OCI-M2 (cell line): Measurements from ENCODE around the gene FOXK1.
"Not testable (repeated sequence)": the region's sequence is repeated elsewhere in the genome, so short reads cannot be mapped to it uniquely, and the experiment has no call there.

ENCODE experiments used
- DNase-seq: peaks from one replicate; lab custom pipeline; 2025; ENCODE audit not compliant: unreplicated experiment; lab: John Stamatoyannopoulos, UW

FOXK1 gene

DNA sequence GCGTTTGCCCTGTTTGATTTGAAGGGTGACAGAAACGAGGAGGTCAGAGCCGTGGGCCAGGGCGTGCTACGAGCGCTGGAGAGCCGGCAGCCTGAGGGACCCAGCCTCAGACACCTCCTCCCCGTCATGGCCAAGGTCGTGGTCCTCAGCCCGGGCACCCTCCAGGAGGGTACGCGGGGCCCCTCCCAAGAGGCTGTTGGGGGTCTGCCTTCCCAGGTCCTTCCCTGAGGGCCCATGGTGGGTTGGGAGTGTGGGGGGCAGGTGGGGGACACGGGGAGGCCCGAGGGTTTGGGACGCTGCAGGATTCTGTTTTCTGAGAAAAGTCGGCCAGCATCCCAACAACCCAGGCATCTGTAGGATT lies 101.2 kb downstream of the FOXK1 start:
- no peak for DNase-seq

DNA sequence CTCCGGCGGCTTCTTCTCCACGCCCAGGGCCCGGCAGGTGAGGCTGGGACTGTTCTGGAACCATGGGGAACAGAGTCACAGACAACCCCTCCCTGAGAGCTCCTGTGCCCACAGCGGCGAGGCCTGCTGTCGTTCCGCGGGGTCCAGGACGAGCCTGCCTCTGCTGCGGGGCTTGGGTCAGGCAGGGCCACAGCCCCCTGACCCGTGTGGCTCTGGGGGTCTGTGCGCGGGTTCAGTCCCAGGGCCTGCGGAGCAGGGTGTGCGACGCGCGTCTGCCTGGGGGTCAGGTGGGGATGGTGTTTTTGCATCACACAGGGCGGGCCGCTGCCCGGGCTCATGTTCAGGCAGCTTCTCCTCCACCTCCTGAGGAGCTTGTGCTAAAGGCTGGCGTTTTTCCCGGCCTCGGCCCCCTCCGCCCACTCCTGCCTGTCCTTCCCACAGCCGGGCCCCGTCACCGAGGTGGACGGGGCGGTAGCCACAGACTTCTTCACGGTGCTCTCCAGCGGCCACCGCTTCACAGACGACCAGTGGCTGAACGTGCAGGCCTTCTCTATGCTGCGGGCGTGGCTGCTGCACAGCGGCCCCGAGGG lies 101.8 kb downstream of the FOXK1 start:
- no peak for DNase-seq

DNA sequence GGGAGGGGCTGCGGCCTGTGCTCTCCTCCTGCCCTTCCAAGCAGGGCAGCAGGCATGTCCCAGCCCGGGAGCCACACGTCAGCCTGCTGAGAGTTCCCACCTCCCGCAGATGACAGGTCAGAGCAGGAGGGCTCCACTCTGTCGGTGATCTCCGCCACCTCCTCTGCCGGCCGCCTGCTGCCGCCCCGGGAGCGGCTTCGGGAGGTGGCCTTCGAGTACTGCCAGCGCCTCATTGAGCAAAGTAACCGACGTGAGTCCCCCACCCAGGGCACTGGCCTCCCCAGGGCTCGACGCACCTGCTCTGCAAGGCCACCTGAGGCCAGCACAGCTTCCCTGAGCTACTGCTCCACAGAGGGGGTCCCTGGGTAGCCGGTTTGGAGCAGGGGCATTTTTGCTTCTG lies 102.7 kb downstream of the FOXK1 start:
- no peak for DNase-seq

DNA sequence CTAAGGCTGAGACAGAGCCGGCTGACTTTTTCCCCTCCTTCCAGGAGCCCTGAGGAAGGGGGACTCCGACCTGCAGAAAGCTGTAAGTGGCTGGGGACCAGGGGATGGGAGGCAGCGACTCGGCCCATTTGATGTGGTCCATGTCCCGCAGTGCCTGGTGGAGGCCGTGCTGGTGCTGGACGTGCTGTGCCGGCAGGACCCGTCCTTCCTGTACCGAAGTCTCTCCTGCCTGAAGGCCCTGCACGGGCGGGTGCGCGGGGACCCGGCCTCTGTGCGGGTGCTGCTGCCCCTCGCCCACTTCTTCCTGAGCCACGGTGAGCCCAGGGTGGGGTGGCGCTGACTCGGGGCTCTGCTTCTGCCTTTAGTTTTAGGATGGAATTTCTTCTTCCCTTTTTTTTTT lies 103.3 kb downstream of the FOXK1 start:
- no peak for DNase-seq

DNA sequence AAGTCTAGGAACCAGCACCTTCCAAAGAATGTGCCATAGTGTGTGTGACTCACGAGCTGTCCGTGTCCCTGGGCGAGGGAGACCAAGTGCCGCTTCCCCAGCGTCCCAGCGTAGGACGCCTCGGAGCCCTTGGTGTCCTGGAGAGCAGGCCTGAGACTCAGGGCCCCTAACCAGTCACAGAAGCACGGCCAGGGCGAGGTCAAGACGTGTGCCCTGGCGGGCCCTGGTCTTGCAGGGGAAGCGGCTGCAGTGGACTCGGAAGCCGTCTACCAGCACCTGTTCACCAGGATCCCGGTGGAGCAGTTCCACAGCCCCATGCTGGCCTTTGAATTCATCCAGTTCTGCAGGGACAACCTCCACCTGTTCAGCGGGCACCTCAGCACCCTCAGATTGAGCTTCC lies 103.9 kb downstream of the FOXK1 start:
- no peak for DNase-seq

DNA sequence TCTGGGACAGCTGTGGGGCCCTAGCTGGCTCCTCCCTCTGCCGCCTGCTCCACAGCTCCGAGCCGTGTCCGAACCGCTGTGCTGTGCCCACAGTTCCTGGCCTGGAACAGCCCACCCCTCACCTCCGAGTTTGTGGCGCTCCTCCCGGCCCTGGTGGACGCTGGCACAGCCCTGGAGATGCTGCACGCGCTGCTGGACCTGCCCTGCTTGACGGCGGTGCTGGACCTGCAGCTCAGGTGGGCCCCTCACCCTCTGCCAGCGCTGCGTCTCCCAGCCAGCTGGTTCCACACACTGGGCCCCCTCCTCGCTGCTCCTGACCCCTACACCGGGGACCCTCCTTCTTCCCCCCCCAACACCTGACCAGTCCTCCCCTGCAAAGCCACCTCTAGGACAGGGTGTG lies 105.4 kb downstream of the FOXK1 start:
- DNase-seq, result no peak

DNA sequence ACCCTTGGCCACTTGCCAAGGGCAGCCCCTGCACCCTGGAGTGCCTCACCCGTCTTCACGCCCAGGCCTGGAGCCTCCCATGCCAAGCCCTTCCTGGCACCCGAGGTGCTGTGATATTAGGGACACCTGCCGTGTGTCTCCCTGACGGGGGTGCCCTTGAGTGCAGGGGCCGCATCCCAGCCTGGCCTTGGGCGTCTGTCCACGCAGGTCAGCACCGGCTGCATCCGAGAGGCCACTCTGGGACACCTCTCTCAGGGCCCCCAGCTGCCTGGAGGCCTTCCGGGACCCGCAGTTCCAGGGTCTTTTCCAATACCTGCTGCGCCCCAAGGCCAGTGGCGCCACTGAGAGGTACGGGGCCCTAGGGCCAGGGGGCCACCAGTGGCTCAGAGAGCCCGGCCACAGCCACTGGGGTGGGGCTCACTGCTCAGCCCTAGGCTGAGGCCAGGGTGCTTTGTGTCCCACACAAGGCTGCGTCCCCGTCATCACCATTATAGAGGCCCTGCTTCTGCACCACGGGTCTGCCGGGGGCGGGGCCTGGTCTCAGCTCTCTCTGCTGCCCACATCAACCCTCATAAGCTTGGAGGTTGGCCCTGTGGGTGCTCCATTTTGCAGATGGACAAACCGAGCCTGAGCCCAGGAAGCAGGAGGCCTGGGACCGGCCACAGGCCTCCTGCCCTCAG lies 106.0 kb downstream of the FOXK1 start:
- DNase-seq, result no peak

DNA sequence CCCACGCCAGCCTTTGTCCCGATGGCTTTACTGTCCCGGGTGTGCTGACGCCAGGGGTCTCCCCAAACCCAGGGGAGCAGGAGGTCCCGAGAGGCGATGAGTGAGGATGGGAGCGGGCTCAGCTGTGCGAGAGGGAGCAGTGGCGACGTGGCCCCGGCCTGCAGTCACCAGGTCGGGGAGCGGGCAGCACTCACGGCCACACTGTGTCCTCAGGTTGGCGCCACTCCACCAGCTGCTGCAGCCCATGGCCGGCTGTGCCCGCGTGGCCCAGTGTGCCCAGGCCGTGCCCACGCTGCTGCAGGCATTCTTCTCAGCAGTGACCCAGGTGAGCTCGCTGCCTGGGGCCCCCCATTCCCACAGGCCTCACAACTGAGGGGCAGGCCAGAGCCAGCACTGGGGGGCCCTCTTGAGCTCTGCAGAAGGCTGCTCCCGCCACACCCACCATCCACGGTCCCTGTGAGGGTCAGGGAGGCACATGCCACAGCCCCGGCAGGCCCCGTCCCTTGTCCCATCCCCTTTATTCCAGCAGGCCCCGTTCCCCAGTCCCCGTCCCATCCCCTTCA lies 106.6 kb downstream of the FOXK1 start:
- no peak for DNase-seq

DNA sequence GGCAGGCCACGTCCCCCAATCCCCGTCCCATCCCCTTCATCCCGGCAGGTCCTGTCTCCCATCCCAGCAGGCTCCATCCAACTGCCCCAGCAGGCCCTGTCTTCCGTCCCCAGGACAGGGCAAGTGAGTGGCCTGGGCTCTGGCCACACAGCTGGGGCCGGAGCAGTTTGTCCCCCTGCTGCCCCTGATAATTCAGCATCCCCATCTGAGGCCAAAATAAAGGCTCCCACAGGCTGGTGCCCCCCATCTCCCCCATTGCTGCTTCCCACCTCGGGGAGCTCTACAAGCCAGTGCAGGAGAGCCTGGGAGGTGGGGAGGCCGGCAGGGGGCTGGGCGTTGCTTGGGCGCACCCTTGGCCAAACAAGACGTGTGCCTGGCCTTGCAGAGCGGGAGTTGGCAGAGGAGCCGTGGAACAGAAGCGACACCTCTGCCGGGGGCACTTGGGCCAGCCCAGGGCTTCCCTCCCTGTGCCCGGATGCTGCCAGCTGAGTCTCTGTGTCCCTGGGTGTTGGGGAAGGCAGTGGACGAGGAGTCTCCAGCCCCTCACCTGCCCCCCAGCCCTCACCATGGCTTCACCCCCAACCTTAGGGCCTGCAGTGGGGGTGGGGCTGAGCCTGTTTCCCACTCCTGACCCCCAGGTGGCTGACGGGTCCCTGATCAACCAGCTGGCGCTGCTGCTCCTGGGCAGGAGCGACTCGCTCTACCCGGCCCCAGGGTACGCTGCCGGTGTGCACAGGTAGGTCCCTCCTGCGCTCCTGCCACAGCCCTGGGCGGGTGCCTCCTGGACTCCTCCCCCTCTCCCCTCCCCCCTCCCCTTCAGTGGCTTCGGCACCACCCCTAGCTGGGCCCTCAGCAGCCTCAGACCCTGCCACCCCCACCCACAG lies 107.3 kb downstream of the FOXK1 start:
- DNase-seq, result no peak

DNA sequence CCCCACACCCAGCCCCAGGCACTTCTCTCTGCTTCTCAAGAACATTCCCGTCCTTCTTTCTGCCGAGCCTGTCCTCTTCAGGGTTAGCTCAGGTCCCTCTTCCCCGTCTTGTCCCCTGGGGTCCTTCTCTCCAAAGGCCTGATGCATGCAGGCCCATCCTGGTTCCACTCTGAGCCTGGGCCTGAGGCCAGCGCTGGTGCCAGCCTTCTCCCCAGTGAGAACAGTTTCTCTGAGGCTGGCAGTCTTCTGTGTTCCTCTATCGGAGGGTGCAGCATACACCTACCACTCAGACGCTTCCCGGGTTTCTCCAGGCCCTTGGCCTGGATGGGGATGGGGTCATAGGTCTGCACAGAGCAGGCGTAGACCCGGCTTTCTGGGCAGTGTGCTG lies 108.0 kb downstream of the FOXK1 start:
- no peak for DNase-seq

DNA sequence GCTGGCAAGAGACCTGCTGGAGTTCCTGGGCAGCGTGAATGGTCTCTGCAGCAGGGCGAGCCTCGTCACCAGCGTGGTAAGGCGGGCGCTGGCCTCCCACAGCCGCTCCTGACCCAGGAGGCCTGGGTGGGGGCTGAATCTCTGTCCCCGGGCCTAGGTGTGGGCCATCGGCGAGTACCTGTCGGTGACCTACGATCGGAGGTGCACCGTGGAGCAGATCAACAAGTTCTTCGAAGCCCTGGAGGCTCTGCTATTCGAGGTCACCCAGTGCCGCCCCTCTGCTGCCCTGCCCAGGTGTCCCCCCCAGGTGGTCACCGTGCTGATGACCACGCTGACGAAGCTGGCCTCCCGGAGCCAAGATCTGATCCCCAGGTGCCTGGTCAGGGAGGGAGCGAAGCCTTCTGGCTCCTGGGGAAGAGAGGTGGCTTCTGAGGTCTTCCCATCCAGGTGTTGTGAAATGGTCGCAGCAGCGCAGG lies 108.5 kb downstream of the FOXK1 start:
- no peak for DNase-seq

DNA sequence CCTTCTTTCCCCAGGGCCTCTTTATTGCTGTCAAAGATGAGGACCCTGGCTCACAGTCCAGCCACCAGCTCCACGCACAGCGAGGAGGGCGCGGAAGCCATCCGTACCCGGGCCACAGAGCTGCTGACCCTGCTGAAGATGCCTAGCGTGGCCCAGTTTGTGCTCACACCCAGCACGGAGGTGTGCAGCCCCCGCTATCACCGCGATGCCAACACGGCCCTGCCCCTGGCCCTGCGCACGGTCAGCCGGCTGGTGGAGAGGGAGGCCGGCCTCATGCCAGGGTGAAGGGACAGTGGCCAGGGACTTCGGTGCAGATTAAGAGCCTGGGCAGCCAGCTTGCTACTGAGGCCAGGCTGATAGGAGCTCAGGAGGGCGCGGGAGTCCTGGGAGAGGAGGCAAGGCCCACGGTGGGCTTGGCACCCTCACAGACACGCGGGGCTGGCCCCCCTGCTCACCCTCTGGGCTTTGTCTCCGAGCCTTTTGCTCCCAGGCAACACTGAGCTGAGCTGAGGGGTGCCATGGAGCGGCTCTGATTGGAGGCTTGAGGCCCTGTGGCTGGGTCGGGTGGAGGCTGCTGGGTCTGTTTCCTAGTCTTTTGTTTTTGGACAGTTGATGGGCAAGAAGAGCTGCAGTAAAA lies 109.1 kb downstream of the FOXK1 start:
- no peak for DNase-seq

DNA sequence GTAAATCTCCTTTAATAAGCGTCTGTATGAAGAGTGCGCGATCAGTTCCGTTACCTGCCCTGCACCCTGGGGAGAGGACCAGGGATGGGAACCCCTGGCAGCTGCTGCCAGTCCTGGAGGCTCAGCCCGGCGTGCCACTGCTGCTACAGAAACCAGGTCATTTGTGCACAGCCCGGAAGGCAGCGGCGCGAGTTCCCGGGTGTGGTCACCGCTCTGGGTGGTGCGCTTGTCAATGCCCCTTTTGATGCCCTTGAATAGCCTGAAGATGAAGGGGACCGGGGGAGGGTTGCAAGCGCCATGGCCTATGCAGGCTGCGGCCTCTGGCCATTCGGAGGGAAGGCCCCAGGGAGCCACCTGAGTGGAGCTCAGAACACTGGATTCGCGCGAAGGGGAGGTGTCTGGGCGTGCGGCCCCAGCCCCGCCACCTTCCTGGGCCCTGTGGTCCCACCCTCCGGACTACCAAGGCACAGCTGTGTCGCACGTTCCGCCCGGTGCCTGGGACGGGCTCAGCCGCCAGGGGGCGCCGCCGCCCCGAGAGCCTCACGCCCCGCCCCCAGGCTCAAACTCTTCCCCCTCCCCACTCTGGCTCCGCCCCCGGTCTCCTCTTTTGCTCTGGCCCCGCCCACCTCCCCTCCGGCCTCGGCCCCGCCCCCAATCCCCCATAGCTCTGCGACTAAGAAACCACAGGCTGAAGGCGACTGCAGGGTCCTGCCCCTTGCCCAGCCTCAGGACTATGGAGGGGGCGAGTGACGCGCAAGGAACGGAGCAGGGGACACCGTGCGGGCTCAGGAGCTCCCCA lies 109.8 kb downstream of the FOXK1 start:
- no peak for DNase-seq

DNA sequence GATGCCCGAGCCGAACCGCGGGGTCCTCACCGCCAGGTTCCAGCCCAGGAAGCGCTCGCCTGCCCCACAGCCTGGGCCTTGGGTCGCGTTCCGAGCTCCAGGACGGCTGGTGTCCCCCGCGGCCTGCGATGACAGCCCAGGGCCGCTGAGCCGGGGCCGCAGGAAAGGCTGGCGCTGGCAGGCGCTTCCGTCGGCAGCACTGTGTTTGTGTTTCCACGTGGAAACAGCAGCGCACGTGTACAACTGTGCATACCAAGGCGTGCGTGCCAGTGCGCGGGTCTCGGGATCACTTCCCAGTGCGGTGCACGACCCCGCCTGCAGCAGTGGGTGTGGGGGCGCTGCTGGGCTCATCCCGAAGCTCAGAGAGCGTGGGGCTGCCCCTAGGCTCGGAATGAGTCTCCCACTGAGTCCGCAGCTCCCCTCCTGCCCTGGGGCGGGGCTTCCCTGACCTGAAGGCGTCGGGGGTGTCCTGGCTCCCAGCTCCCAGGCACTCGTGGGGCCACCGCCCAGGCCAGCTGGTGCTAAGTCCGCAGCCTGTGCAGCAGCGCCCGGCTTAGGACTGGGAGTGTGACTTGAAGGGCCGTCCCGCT lies 110.5 kb downstream of the FOXK1 start:
- no peak for DNase-seq

DNA sequence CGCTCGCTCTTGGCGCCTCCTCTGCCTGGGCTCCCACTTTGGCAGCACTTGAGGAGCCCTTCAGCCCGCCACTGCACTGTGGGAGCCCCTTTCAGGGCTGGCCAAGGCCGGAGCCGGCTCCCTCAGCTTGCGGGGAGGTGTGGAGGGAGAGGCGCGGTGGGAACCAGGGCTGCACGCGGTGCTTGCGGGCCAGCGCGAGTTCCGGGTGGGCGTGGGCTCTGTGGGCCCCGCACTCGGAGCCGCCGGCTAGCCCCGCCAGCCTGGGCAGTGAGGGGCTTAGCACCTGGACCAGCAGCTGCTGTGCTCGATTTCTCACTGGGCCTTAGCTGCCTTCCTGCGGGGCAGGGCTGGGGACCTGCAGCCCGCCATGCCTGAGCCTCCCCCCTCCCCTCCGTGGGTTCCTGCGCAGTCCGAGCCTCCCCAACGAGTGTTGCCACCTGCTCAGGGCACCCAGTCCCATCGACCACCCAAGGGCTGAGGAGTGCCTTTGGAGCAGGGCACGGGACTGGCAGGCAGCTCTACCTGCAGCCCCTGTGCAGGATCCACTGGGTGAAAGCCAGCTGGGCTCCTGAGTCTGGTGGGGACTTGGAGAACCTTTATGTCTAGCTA lies 111.4 kb downstream of the FOXK1 start:
- DNase-seq, result not testable (repeated sequence)

DNA sequence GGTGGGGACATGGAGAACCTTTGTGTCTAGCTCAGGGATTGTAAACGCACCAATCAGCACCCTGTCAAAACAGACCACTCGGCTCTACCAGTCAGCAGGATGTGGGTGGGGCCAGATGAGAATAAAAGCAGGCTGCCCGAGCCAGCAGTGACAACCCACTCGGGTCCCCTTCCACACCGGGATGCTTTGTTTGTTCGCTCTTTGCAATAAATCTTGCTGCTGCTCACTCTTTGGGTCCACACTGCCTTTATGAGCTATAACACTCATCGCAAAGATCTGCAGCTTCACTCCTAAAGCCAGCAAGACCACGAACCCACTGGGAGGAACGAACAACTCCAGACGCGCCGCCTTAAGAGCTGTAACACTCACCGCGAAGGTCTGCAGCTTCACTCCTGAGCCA lies 112.1 kb downstream of the FOXK1 start:
- not testable (repeated sequence) for DNase-seq

DNA sequence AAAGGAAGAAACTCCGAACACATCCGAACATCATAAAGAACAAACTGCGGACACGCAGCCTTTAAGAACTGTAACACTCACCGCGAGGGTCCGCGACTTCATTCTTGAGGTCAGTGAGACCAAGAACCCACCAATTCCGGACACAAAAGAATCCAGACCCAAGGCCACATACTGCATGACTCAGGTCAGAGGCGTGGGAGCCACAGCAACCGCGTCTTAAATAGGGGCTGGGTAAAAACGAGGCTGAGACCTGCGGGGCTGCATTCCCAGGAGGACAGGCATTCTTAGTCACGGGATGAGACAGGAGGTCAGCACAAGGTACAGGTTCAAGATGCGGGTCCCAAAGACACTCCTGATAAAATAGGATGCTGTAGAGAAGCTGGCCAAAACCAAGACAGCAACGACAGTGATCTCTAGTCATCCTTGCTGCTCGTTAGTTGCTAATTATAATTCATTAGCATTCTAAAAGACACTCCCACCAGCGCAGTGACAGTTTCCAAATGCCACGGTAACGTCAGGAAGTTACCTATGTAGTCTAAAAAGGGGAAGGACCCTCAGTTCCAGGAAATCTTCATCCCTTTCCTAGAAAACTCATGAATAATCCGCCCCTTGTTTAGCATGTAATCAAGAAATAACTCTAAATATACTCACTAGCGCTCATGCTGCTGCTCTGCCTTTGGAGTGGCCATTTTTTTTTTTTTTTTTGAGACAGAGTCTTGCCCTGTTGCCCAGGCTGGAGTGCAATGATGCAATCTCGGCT lies 112.7 kb downstream of the FOXK1 start:
- no peak for DNase-seq

DNA sequence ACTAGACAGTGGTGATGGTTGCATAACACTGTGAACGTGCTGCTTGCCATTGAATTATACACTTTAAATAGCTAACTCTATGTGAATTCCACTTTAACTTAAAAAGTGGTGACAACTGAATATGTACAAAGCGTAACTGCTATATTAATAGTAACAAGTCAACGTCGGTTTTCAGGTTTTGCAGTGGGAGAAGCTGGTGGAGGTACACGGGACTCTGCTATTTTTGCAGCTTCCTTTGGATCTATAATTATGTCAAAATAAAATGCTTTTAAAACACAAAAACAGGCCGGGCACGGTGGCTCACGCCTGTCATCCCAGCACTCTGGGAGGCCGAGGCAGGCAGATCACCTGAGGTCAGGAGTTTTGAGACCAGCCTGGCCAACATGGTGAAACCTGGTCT lies 114.4 kb downstream of the FOXK1 start:
- DNase-seq, result no peak
